Upper lobe of right lung (tissue), 1 donor: ENCODE results near the gene CDCP1. TPM values are rescaled to one million over a fixed set of nuclear protein-coding genes. Genes with fewer than 3 reads are reported as not detected.

Source experiments
- ATAC-seq: fragments of 200-7000 bp; cut with Tn5 transposase; one replicate; pipeline ENCODE4 v1.9.1; 2020; ENCODE audit warnings: mild to moderate bottlenecking, moderate library complexity
- DNase-seq: peaks from one replicate; pipeline ENCODE4 v3.0.0-alpha.2; 2020
- H3K27ac ChIP-seq: fragments of 200-600 bp; one replicate; pipeline ENCODE4 v1.8.0; 2022
- H3K27me3 ChIP-seq: fragments of 200-600 bp; one replicate; pipeline ENCODE4 v1.8.0; 2022; ENCODE audit warnings: mild to moderate bottlenecking
- H3K36me3 ChIP-seq: fragments of 200-600 bp; one replicate; pipeline ENCODE4 v1.8.0; 2022
- H3K4me1 ChIP-seq: fragments of 200-600 bp; one replicate; pipeline ENCODE4 v1.8.0; 2022
- H3K4me3 ChIP-seq: fragments of 200-600 bp; one replicate; pipeline ENCODE4 v1.8.0; 2022; ENCODE audit warnings: mild to moderate bottlenecking
- H3K9me3 ChIP-seq: fragments of 200-600 bp; one replicate; pipeline ENCODE4 v1.8.0; 2022
- CTCF ChIP-seq: fragments of 200-600 bp; IDR thresholded peaks from one replicate; pipeline ENCODE4 v1.8.0; 2022; ENCODE audit warnings: antibody characterized with exemption
- intact Hi-C: fragments of 100-400 bp; cut with DNase I; formaldehyde crosslinking; loops from one replicate; pipeline ENCODE4 v1.11.0; 2022
- total RNA-seq: library from RNA; stranded (reverse); fragmentation: NEBNext Ultra II Directional; extraction: Animal tissue kit (Norgen Biotek cat#: 25700); gene quantifications from one replicate; pipeline ENCODE4 v1.2.1, GENCODE V29; 2021
- donor health status: DM: no; HTN: yes; CAD: no; lungs with severe emphysema.

CDCP1 gene
- total RNA-seq, 1 donor from 2014 or later: 19.1 TPM

- DNase-seq (no peak), ATAC-seq (peak; percentile 3)
- Histone ChIP-seq H3K27ac (peak overlapping the region; percentile 65), H3K4me3 (no peak overlapping the region), H3K4me1 (peaks cover 10% of the 10 kb centered on the region), H3K36me3 (no peaks in the 10 kb centered on the region), H3K9me3 (no peaks in the 10 kb centered on the region), H3K27me3 (no peaks in the 10 kb centered on the region)
- intact Hi-C loops: no loop called here
- no peak for TF ChIP-seq CTCF
Observed at GRCh38 chr3:45065373-45065720, 80.8 kb downstream of the CDCP1 start.

- DNase-seq (no peak), ATAC-seq (peak; percentile 83)
- Histone ChIP-seq H3K27me3 (no peaks in the 10 kb centered on the region), H3K9me3 (no peaks in the 10 kb centered on the region), H3K4me1 (peaks cover 10% of the 10 kb centered on the region), H3K4me3 (no peak overlapping the region), H3K36me3 (no peaks in the 10 kb centered on the region), H3K27ac (peak overlapping the region; percentile 65)
- intact Hi-C loops: no loop called here
- no peak for TF ChIP-seq CTCF
Observed at GRCh38 chr3:45064512-45065372, 81.4 kb downstream of the CDCP1 start.

DNA sequence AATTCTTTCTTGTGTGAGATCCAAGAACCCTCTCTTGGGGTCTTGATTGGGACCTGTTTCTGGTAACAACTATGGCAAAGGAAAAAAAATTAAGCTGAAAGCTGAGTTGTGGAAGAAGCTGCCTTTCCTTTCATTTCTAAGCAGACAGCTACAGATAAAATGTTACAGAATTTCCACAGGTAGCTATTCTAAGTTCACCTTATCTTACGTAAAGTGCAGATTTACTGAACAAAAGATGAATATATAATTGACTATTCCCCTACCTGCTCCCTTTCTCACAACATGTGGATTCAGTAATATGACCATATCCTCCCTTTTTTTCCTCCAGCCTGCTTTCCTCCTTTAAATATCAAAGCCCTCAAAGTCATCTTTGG lies 83.5 kb downstream of the CDCP1 start:
- no peak for TF ChIP-seq CTCF
- Histone ChIP-seq H3K4me1 (peaks cover 10% of the 10 kb centered on the region), H3K27ac (peak overlapping the region; percentile 58), H3K27me3 (no peaks in the 10 kb centered on the region), H3K9me3 (no peaks in the 10 kb centered on the region), H3K36me3 (no peaks in the 10 kb centered on the region), H3K4me3 (no peak overlapping the region)
- intact Hi-C loops: no loop called here
- DNase-seq (no peak), ATAC-seq (no peak)

GRCh38 chr3:45060165-45060892 lies 85.8 kb downstream of the CDCP1 start:
- TF ChIP-seq CTCF: no peak
- intact Hi-C loops: no loop called here

GRCh38 chr3:45059132-45059531 lies 87.0 kb downstream of the CDCP1 start:
- no peaks in the 10 kb centered on the region for H3K36me3 ChIP-seq
- no peak for ATAC-seq
- no peak overlapping the region for H3K4me3 ChIP-seq
- TF ChIP-seq CTCF: no peak
- peaks cover 20% of the 10 kb centered on the region for H3K4me1 ChIP-seq
- no peaks in the 10 kb centered on the region for H3K27me3 ChIP-seq
- intact Hi-C loops: no loop called here
- H3K9me3 ChIP-seq: no peaks in the 10 kb centered on the region
- H3K27ac ChIP-seq: no peak overlapping the region
- DNase-seq: no peak

More at GRCh38 chr3:45060165-45060892, 85.8 kb downstream of the CDCP1 start:
- Histone ChIP-seq H3K36me3 (no peaks in the 10 kb centered on the region), H3K4me3 (no peak overlapping the region), H3K27ac (no peak overlapping the region), H3K9me3 (no peaks in the 10 kb centered on the region), H3K4me1 (peaks cover 24% of the 10 kb centered on the region), H3K27me3 (no peaks in the 10 kb centered on the region)
- DNase-seq (no peak), ATAC-seq (no peak)
